ENCODE results near the gene DRC7. TPM values are rescaled to one million over a fixed set of nuclear protein-coding genes. Genes with fewer than 3 reads are reported as not detected.

Gene DRC7
- total RNA-seq, 4 donors from 2014 or later: 0.79 TPM; not detected in 3

- intact Hi-C loops (cut with DNase I): no loop called here
- H3K9me3 ChIP-seq: no peaks in the 10 kb centered on the region
- H3K27ac ChIP-seq: no peak overlapping the region
- no peak overlapping the region for H3K4me3 ChIP-seq
- no peaks in the 10 kb centered on the region for H3K36me3 ChIP-seq
- TF ChIP-seq CTCF (IDR thresholded peaks at IDR 0.05): no peak
- TF ChIP-seq POLR2A (IDR thresholded peaks at IDR 0.05): no peak
- H3K4me1 ChIP-seq: no peaks in the 10 kb centered on the region
- peaks cover 0 to 19% (median 0%) of the 10 kb centered on the region in 4 donors for H3K27me3 ChIP-seq
- WGBS, 2 donors: 50 to 64% methylated on average over 4 of the region's 4 CpGs
- DNase-seq: no peak
Observed at GRCh38 chr16:57690782-57691471, 3.7 kb upstream of the DRC7 start.

GRCh38 chr16:57692636-57693035 lies 2.0 kb upstream of the DRC7 start:
- intact Hi-C loops (cut with DNase I): no loop called here

GRCh38 chr16:57693550-57693949 lies 1.1 kb upstream of the DRC7 start:
- Histone ChIP-seq H3K4me3 (no peak overlapping the region), H3K4me1 (no peaks in the 10 kb centered on the region), H3K36me3 (no peaks in the 10 kb centered on the region), H3K27ac (no peak overlapping the region), H3K9me3 (no peaks in the 10 kb centered on the region), H3K27me3 (peaks cover 0 to 19% (median 0%) of the 10 kb centered on the region in 4 donors)
- TF ChIP-seq POLR2A (IDR thresholded peaks at IDR 0.05) (no peak), CTCF (IDR thresholded peaks at IDR 0.05) (no peak)
- intact Hi-C loops (cut with DNase I): no loop called here
- 70% methylated on average over 4 of the region's 4 CpGs; no CpG with 5 or more reads in 1 of the 2 donors for WGBS, 2 donors
- no peak for DNase-seq

More at GRCh38 chr16:57692636-57693035, 2.0 kb upstream of the DRC7 start:
- Histone ChIP-seq H3K36me3 (no peaks in the 10 kb centered on the region), H3K4me1 (no peaks in the 10 kb centered on the region), H3K4me3 (no peak overlapping the region), H3K27me3 (peaks cover 0 to 19% (median 0%) of the 10 kb centered on the region in 4 donors), H3K9me3 (no peaks in the 10 kb centered on the region), H3K27ac (no peak overlapping the region)
- TF ChIP-seq CTCF (IDR thresholded peaks at IDR 0.05) (no peak), POLR2A (IDR thresholded peaks at IDR 0.05) (no peak)
- WGBS, 2 donors: 55% methylated on average over 2 of the region's 2 CpGs; no CpG with 5 or more reads in 1 of the 2 donors
- no peak for DNase-seq

GRCh38 chr16:57694231-57694724 lies 328 bp upstream of the DRC7 start:
- 61 to 69% methylated on average over 7 to 9 of the region's 10 CpGs for WGBS, 2 donors
- intact Hi-C loops (cut with DNase I): no loop called here
- TF ChIP-seq CTCF (IDR thresholded peaks at IDR 0.05): no peak
- no peak for TF ChIP-seq POLR2A (IDR thresholded peaks at IDR 0.05)
- Histone ChIP-seq H3K36me3 (no peaks in the 10 kb centered on the region), H3K9me3 (no peaks in the 10 kb centered on the region), H3K27me3 (peaks cover 0 to 14% (median 0%) of the 10 kb centered on the region in 4 donors), H3K4me3 (no peak overlapping the region), H3K4me1 (no peaks in the 10 kb centered on the region), H3K27ac (no peak overlapping the region)
- DNase-seq: no peak

GRCh38 chr16:57695680-57696069 lies 1.1 kb downstream of the DRC7 start:
- no peak for TF ChIP-seq POLR2A (IDR thresholded peaks at IDR 0.05)
- no peak for TF ChIP-seq CTCF (IDR thresholded peaks at IDR 0.05)
- Histone ChIP-seq H3K9me3 (no peaks in the 10 kb centered on the region), H3K27me3 (peaks cover 0 to under 1% (median 0%) of the 10 kb centered on the region in 4 donors), H3K27ac (no peak overlapping the region), H3K4me1 (no peaks in the 10 kb centered on the region), H3K4me3 (no peak overlapping the region), H3K36me3 (no peaks in the 10 kb centered on the region)
- intact Hi-C loops (cut with DNase I): no loop called here
- DNase-seq: no peak
- 47 to 75% methylated on average over 1 to 3 of the region's 5 CpGs for WGBS, 2 donors

Data from esophagus squamous epithelium (tissue), 5 donors.